ENCODE measurements around the gene ZDHHC21. TPM values are rescaled to one million over a fixed set of nuclear protein-coding genes. Genes with fewer than 3 reads are reported as not detected.

Gene ZDHHC21
- total RNA-seq, 4 donors from 2014 or later, result 12.0 to 18.4 (median 16.1) TPM

- no peak for DNase-seq (ENCODE audit: low spot score in 2 of 2)
- Histone ChIP-seq H3K27ac (no peak overlapping the region), H3K9me3 (no peaks in the 10 kb centered on the region), H3K4me3 (no peak overlapping the region), H3K27me3 (no peaks in the 10 kb centered on the region), H3K4me1 (no peaks in the 10 kb centered on the region), H3K36me3 (peaks cover 0 to 49% (median 0%) of the 10 kb centered on the region in 3 donors)
- TF ChIP-seq POLR2A (IDR thresholded peaks at IDR 0.05) (no peak), CTCF (IDR thresholded peaks at IDR 0.05) (no peak), EP300 (IDR thresholded peaks at IDR 0.05) (no peak)
- 98 to 99% methylated on average over 7 of the region's 7 CpGs for whole genome bisulfite sequencing, 2 donors
These were observed 59.2 kb downstream of the ZDHHC21 start for GRCh38 chr9:14633906-14634565.

GRCh38 chr9:14633148-14633547 is 60.1 kb downstream of the ZDHHC21 start:
- no peak overlapping the region for H3K27ac ChIP-seq
- H3K4me1 ChIP-seq, result no peaks in the 10 kb centered on the region
- no peak overlapping the region for H3K4me3 ChIP-seq
- TF ChIP-seq CTCF (IDR thresholded peaks at IDR 0.05) (no peak), EP300 (IDR thresholded peaks at IDR 0.05) (no peak), POLR2A (IDR thresholded peaks at IDR 0.05) (no peak)
- DNase-seq (ENCODE audit: low spot score in 2 of 2), result no peak
- H3K36me3 ChIP-seq, result peaks cover 0 to 49% (median 0%) of the 10 kb centered on the region in 3 donors
- H3K27me3 ChIP-seq, result no peaks in the 10 kb centered on the region
- 97 to 99% methylated on average over 3 of the region's 3 CpGs for WGBS, 2 donors
- H3K9me3 ChIP-seq, result no peaks in the 10 kb centered on the region

DNA sequence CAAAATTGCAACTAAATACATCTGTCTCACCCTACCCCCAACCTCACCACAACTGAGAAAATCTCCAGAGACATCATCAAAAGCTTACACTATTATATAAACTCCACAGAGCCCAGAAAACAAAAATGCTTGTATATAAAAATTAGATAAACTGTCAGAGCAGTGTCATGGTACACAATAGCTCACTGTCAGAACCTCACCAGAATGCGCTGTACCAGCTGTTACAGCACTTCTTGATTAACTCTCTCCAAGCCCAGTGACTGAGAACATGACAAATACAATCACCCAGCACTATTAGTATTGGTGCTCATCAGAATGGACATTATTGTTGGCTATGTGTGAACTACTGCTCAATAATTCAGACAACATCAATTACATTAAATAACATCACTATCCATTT is 65.7 kb downstream of the ZDHHC21 start:
- peaks cover 0 to 29% (median 0%) of the 10 kb centered on the region in 3 donors for H3K36me3 ChIP-seq
- no peak for TF ChIP-seq CTCF (IDR thresholded peaks at IDR 0.05)
- TF ChIP-seq EP300 (IDR thresholded peaks at IDR 0.05), result no peak
- WGBS, 2 donors, result 25 to 32% methylated on average over 1 of the region's 1 CpG
- no peak for DNase-seq (ENCODE audit: low spot score in 2 of 2)
- no peaks in the 10 kb centered on the region for H3K9me3 ChIP-seq
- no peaks in the 10 kb centered on the region for H3K27me3 ChIP-seq
- peaks cover 0 to 4% (median 0%) of the 10 kb centered on the region in 4 donors for H3K4me1 ChIP-seq
- H3K4me3 ChIP-seq, result no peak overlapping the region
- no peak overlapping the region for H3K27ac ChIP-seq

GRCh38 chr9:14618836-14619420 is 74.3 kb downstream of the ZDHHC21 start:
- no peaks in the 10 kb centered on the region for H3K27me3 ChIP-seq
- no peak overlapping the region for H3K27ac ChIP-seq
- TF ChIP-seq EP300 (IDR thresholded peaks at IDR 0.05) (no peak), POLR2A (IDR thresholded peaks at IDR 0.05) (no peak), CTCF (IDR thresholded peaks at IDR 0.05) (no peak)
- WGBS, 2 donors, result 95 to 98% methylated on average over 8 of the region's 8 CpGs
- H3K36me3 ChIP-seq, result peaks cover 0 to 14% (median 0%) of the 10 kb centered on the region in 3 donors
- no peak for DNase-seq (ENCODE audit: low spot score in 2 of 2)
- H3K4me1 ChIP-seq, result no peaks in the 10 kb centered on the region
- no peaks in the 10 kb centered on the region for H3K9me3 ChIP-seq
- no peak overlapping the region for H3K4me3 ChIP-seq

GRCh38 chr9:14616188-14616982 is 76.8 kb downstream of the ZDHHC21 start:
- TF ChIP-seq EP300 (IDR thresholded peaks at IDR 0.05) (no peak), CTCF (IDR thresholded peaks at IDR 0.05) (peak; percentile 31 to 57 (median 53))
- no peak overlapping the region for H3K4me3 ChIP-seq
- WGBS, 2 donors, result 50 to 51% methylated on average over 3 of the region's 3 CpGs
- no peaks in the 10 kb centered on the region for H3K4me1 ChIP-seq
- DNase-seq (ENCODE audit: low spot score in 2 of 2), result no peak
- H3K36me3 ChIP-seq, result peaks cover 0 to 11% (median 0%) of the 10 kb centered on the region in 3 donors
- no peaks in the 10 kb centered on the region for H3K9me3 ChIP-seq
- no peaks in the 10 kb centered on the region for H3K27me3 ChIP-seq
- no peak overlapping the region for H3K27ac ChIP-seq
